ENCODE data around the gene DAD1. TPM values are rescaled to one million over a fixed set of nuclear protein-coding genes. Genes with fewer than 3 reads are reported as not detected.

DAD1 gene
- total RNA-seq, 1 donor from 2014 or later: 223 TPM

DNA sequence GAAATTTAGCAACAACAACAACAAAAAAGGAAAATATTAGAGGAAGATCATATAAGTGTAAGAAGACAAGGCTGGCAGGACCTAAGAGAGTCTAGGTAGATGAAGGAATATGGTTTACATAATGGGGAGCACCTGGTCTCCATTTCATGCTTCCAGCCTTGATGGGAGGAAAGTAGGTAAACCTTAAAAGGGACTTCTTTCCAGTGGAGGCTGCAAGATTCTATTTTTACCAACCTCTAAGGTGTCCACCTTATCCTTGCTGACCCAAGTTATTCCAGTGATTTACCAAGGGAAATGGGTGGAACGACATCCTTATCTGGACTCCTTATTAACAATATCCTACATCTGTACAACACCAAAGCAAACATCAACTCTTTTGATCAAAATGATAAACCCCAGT lies 30.0 kb downstream of the DAD1 start:
- H3K27ac Mint-ChIP-seq (ENCODE audit: unreplicated experiment): peak overlapping the region; percentile 29
- no peak overlapping the region for H3K4me3 Mint-ChIP-seq (ENCODE audit: unreplicated experiment)
- H3K4me1 Mint-ChIP-seq (ENCODE audit: unreplicated experiment): peaks cover 20% of the 10 kb centered on the region
- H3K9me3 Mint-ChIP-seq (ENCODE audit: unreplicated experiment): no peaks in the 10 kb centered on the region
- H3K27me3 Mint-ChIP-seq (ENCODE audit: unreplicated experiment): no peaks in the 10 kb centered on the region
- TF ChIP-seq, protein P1, sequence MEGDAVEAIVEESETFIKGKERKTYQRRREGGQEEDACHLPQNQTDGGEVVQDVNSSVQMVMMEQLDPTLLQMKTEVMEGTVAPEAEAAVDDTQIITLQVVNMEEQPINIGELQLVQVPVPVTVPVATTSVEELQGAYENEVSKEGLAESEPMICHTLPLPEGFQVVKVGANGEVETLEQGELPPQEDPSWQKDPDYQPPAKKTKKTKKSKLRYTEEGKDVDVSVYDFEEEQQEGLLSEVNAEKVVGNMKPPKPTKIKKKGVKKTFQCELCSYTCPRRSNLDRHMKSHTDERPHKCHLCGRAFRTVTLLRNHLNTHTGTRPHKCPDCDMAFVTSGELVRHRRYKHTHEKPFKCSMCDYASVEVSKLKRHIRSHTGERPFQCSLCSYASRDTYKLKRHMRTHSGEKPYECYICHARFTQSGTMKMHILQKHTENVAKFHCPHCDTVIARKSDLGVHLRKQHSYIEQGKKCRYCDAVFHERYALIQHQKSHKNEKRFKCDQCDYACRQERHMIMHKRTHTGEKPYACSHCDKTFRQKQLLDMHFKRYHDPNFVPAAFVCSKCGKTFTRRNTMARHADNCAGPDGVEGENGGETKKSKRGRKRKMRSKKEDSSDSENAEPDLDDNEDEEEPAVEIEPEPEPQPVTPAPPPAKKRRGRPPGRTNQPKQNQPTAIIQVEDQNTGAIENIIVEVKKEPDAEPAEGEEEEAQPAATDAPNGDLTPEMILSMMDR (IDR thresholded peaks at IDR 0.05): no peak
- DNase-seq (ENCODE audit: extremely low spot score, unreplicated experiment): no peak
- peaks cover 7% of the 10 kb centered on the region for H3K36me3 Mint-ChIP-seq (ENCODE audit: unreplicated experiment)

DNA sequence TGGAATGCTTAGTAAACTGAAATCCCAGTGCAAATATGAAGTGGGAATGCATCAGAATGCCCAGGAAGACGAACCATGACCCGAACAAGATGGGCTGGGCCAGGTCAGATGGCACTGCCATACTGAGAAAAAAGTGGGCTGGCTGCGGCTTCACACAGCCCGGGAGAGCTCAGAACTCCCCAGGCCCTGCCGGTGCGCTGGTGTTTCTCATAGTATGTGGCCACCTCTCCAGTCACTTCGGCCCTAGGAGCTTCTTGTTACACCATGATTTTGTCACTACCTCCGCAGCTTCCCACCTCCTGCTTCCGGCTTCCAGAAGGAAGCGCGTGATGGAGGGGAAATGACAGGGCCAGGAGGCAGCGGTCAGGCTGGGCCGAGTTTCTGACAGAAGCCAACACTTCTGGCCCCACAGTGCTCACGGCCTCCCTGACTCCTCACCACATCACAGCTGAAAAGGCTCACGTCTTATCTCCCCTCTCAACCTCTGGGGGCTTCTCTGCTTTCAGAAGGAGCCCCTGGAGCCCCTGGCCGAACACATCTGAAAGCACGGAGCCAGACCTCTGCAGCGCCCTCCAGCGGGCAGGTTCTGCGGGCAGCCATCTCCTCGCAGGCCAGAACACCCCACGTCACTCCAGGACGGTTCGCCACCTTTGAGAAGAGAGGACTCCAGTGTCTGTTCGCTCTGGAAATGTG lies 30.7 kb downstream of the DAD1 start:
- TF ChIP-seq, protein P1 (IDR thresholded peaks at IDR 0.05): no peak
- peak overlapping the region; percentile 29 for H3K27ac Mint-ChIP-seq (ENCODE audit: unreplicated experiment)
- peaks cover 20% of the 10 kb centered on the region for H3K4me1 Mint-ChIP-seq (ENCODE audit: unreplicated experiment)
- H3K27me3 Mint-ChIP-seq (ENCODE audit: unreplicated experiment): no peaks in the 10 kb centered on the region
- no peaks in the 10 kb centered on the region for H3K9me3 Mint-ChIP-seq (ENCODE audit: unreplicated experiment)
- H3K36me3 Mint-ChIP-seq (ENCODE audit: unreplicated experiment): peaks cover 5% of the 10 kb centered on the region
- no peak for DNase-seq (ENCODE audit: extremely low spot score, unreplicated experiment)
- H3K4me3 Mint-ChIP-seq (ENCODE audit: unreplicated experiment): no peak overlapping the region

DNA sequence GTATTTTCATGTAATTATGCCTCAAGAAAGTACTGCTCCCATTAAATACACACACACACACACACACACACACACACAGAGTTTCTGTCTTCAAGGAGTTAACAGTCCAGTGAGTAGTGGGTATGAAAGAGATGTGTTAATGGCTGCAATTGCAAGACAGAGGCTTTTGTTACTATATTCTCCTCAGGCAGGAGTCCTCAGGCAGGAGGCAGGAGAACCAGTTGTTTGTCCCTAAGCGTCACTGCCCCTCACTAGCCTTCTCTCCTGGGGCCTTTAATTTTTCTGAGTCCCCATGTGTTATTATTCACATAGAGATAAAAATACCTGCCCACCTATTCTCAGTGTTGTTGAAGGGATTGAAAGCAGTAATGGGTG lies 31.2 kb downstream of the DAD1 start:
- H3K36me3 Mint-ChIP-seq (ENCODE audit: unreplicated experiment): peaks cover 5% of the 10 kb centered on the region
- TF ChIP-seq, protein P1 (IDR thresholded peaks at IDR 0.05): no peak
- no peak overlapping the region for H3K4me3 Mint-ChIP-seq (ENCODE audit: unreplicated experiment)
- DNase-seq (ENCODE audit: extremely low spot score, unreplicated experiment): no peak
- no peak overlapping the region for H3K27ac Mint-ChIP-seq (ENCODE audit: unreplicated experiment)
- peaks cover 20% of the 10 kb centered on the region for H3K4me1 Mint-ChIP-seq (ENCODE audit: unreplicated experiment)
- H3K9me3 Mint-ChIP-seq (ENCODE audit: unreplicated experiment): no peaks in the 10 kb centered on the region
- no peaks in the 10 kb centered on the region for H3K27me3 Mint-ChIP-seq (ENCODE audit: unreplicated experiment)

DNA sequence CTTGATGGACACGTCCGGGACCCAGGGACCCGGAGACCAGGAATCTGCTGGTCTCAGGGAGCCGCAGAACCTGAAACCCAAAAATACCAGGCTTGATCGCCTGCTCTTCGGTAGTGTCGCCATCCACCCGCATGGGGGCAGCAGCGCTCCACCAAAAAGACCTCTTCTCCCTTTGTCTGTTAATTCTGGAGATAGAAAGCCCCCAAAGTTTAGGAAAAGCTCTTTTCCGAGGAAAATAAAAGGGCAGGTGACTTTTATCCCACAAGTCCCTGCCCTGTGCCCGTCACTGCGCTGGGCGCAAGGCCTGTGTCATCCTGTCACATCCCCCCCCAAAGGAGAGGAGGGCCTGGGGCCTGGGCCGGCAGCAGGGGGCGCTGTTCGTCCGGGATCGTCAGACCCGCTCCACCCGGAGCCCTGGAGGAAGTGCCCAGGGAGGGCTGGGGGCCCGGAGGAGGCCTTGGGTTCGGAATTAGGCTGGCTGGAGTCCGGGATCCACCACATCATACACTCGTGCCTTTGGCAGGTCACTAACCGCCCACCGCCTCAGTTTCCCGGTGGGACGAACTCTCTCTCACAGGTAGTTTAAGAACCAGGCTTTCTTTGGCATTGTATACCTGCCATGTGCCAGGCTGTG lies 31.9 kb downstream of the DAD1 start:
- H3K27me3 Mint-ChIP-seq (ENCODE audit: unreplicated experiment): no peaks in the 10 kb centered on the region
- TF ChIP-seq, protein P1 (IDR thresholded peaks at IDR 0.05): peak; percentile 100
- H3K9me3 Mint-ChIP-seq (ENCODE audit: unreplicated experiment): no peaks in the 10 kb centered on the region
- peaks cover 5% of the 10 kb centered on the region for H3K36me3 Mint-ChIP-seq (ENCODE audit: unreplicated experiment)
- peaks cover 20% of the 10 kb centered on the region for H3K4me1 Mint-ChIP-seq (ENCODE audit: unreplicated experiment)
- H3K27ac Mint-ChIP-seq (ENCODE audit: unreplicated experiment): peak overlapping the region; percentile 92
- H3K4me3 Mint-ChIP-seq (ENCODE audit: unreplicated experiment): peak overlapping the region; percentile 71
- peak; percentile 95 for DNase-seq (ENCODE audit: extremely low spot score, unreplicated experiment)
